ENCODE results near the gene ARFGEF2.

GRCh38 chr20:48904566-48905296, 16.8 kb upstream of the ARFGEF2 start:
- TF ChIP-seq CTCF (IDR thresholded peaks at IDR 0.05) = peak; percentile 72 to 89 (median 85)
- TF ChIP-seq POLR2A (IDR thresholded peaks at IDR 0.05) = no peak
